Progenitor cell of endocrine pancreas (in vitro differentiated cells): Measurements from ENCODE around the gene HS3ST5. TPM values are rescaled to one million over a fixed set of nuclear protein-coding genes. Genes with fewer than 3 reads are reported as not detected.

Experiments
- DNase-seq: peaks from one replicate; pipeline ENCODE4 v3.0.0; 2021; ENCODE audit warnings: low spot score; ENCODE audit not compliant: unreplicated experiment
- H3K27ac Mint-ChIP-seq: 2 replicates; pipeline ENCODE4 v1.8.0; 2021; ENCODE audit warnings: mild to moderate bottlenecking, moderate library complexity, mixed read lengths
- H3K27me3 Mint-ChIP-seq: 2 replicates; pipeline ENCODE4 v1.8.0; 2021; ENCODE audit warnings: mixed read lengths
- H3K36me3 Mint-ChIP-seq: 2 replicates; pipeline ENCODE4 v1.8.0; 2022; ENCODE audit warnings: mixed read lengths; ENCODE audit not compliant: insufficient read depth
- H3K4me1 Mint-ChIP-seq: 2 replicates; pipeline ENCODE4 v1.8.0; 2021; ENCODE audit warnings: low read depth, mixed read lengths
- H3K4me3 Mint-ChIP-seq: 2 replicates; pipeline ENCODE4 v1.8.0; 2021; ENCODE audit warnings: low read depth, mild to moderate bottlenecking, moderate library complexity, mixed read lengths
- H3K9me3 Mint-ChIP-seq: 2 replicates; pipeline ENCODE4 v1.8.0; 2021; ENCODE audit warnings: low read depth, mixed read lengths
- CTCF ChIP-seq: fragments of 200-600 bp; sonication (generic); IDR thresholded peaks from one replicate; pipeline ENCODE4 v1.5.0; 2021; ENCODE audit warnings: antibody characterized with exemption, mild to moderate bottlenecking; ENCODE audit not compliant: unreplicated experiment
- total RNA-seq: library from RNA; stranded (reverse); gene quantifications from 2 replicates; pipeline ENCODE4 v1.2.1, GENCODE V29; 2021

Gene HS3ST5
- total RNA-seq, 1 donor from 2014 or later: 0.31 TPM

- TF ChIP-seq CTCF: no peak
- no peak for DNase-seq
- no peaks in the 10 kb centered on the region for H3K9me3 Mint-ChIP-seq
- no peaks in the 10 kb centered on the region for H3K36me3 Mint-ChIP-seq
- peaks cover 4% of the 10 kb centered on the region for H3K4me1 Mint-ChIP-seq
- peaks cover 8% of the 10 kb centered on the region for H3K27me3 Mint-ChIP-seq
- no peak overlapping the region for H3K27ac Mint-ChIP-seq
- H3K4me3 Mint-ChIP-seq: no peak overlapping the region
Measured at GRCh38 chr6:114281496-114281895, 61.3 kb downstream of the HS3ST5 start.

GRCh38 chr6:114280239-114280982, 62.4 kb downstream of the HS3ST5 start:
- H3K4me1 Mint-ChIP-seq: peaks cover 4% of the 10 kb centered on the region
- H3K4me3 Mint-ChIP-seq: no peak overlapping the region
- peaks cover 8% of the 10 kb centered on the region for H3K27me3 Mint-ChIP-seq
- H3K9me3 Mint-ChIP-seq: no peaks in the 10 kb centered on the region
- no peak overlapping the region for H3K27ac Mint-ChIP-seq
- no peaks in the 10 kb centered on the region for H3K36me3 Mint-ChIP-seq
- DNase-seq: no peak
- TF ChIP-seq CTCF: no peak

GRCh38 chr6:114277220-114277619, 65.6 kb downstream of the HS3ST5 start:
- peaks cover 4% of the 10 kb centered on the region for H3K4me1 Mint-ChIP-seq
- no peak for TF ChIP-seq CTCF

GRCh38 chr6:114276783-114277182, 66.0 kb downstream of the HS3ST5 start:
- TF ChIP-seq CTCF: no peak
- Mint-ChIP-seq H3K36me3 (no peaks in the 10 kb centered on the region), H3K27ac (no peak overlapping the region), H3K27me3 (peaks cover 5% of the 10 kb centered on the region), H3K4me1 (peaks cover 4% of the 10 kb centered on the region), H3K9me3 (no peaks in the 10 kb centered on the region), H3K4me3 (no peak overlapping the region)
- DNase-seq: no peak

More at GRCh38 chr6:114277220-114277619, 65.6 kb downstream of the HS3ST5 start:
- no peak for DNase-seq
- Mint-ChIP-seq H3K36me3 (no peaks in the 10 kb centered on the region), H3K4me3 (no peak overlapping the region), H3K9me3 (no peaks in the 10 kb centered on the region), H3K27ac (no peak overlapping the region), H3K27me3 (peaks cover 6% of the 10 kb centered on the region)

GRCh38 chr6:114274836-114275235, 68.0 kb downstream of the HS3ST5 start:
- H3K27me3 Mint-ChIP-seq: no peaks in the 10 kb centered on the region
- H3K36me3 Mint-ChIP-seq: no peaks in the 10 kb centered on the region
- no peaks in the 10 kb centered on the region for H3K9me3 Mint-ChIP-seq
- no peak overlapping the region for H3K4me3 Mint-ChIP-seq
- TF ChIP-seq CTCF: no peak
- H3K27ac Mint-ChIP-seq: no peak overlapping the region
- peaks cover 4% of the 10 kb centered on the region for H3K4me1 Mint-ChIP-seq
- no peak for DNase-seq
